ENCODE measurements around the gene DPYSL5.
"Not testable (repeated sequence)": the region's sequence is repeated elsewhere in the genome, so short reads cannot be mapped to it uniquely, and the experiment has no call there.

The DPYSL5 gene

DNA sequence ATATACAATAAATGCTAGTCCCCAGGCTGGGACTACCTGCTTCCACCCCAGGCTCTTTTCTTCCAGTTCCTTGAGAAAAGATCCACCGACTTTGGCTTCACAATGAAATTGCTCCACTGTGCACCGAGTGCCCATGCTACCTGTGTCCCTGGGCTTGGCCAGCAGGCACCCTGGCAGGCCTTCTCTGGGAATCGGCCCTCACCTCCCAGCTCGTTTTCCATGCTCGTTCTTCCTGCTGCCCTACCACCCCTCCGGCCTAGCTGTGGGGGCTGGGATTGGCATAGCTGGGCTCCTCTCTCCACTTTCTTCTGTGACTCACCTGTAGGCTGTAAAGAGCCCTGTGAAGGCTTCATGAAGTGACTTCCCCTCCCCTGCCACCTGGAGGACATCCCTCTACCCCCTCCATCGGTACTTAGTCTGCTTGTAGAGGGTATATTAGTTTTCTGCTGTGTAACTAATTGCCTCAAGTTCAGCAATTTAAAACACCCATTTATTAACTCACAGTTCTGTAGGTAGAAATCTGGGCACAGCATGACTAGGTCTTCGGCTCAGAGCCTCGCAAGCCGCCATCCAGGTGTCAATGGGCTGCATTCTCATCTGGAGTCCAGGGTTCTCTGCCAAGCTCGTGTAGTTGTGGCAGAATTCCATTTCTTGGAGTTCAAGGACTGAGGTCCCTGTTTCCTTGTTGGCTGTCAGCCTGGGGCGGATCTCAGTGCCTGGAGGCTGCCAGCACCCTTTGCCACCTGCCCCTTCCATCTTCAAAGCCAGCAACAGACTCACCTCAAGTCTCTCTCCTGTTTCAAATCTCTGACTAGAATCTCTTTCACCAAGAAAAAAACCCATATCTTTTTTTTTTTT is 57.6 kb downstream of the DPYSL5 start:
- DNase-seq: no peak

DNA sequence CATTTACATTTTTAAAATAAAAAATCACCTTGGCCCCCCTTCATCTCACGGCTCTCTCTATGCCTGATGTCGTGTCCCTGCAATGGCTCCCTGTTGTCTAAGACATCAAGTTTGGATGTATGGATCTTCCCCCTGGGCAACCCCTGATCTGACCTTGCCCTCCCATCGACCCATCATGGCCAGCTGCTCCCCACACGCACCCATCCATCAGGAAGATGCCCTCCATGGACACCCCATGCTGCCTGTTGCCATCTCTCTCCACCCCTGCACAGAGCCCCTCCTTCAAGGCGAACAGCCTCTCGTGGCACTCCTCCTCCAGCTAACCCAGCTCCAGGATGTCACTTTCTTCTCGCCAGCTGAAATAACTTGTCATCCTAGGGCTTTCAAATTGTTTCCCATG is 59.5 kb downstream of the DPYSL5 start:
- no peak for DNase-seq

GRCh38 chr2:26910176-26910575 is 62.2 kb downstream of the DPYSL5 start:
- DNase-seq: no peak

DNA sequence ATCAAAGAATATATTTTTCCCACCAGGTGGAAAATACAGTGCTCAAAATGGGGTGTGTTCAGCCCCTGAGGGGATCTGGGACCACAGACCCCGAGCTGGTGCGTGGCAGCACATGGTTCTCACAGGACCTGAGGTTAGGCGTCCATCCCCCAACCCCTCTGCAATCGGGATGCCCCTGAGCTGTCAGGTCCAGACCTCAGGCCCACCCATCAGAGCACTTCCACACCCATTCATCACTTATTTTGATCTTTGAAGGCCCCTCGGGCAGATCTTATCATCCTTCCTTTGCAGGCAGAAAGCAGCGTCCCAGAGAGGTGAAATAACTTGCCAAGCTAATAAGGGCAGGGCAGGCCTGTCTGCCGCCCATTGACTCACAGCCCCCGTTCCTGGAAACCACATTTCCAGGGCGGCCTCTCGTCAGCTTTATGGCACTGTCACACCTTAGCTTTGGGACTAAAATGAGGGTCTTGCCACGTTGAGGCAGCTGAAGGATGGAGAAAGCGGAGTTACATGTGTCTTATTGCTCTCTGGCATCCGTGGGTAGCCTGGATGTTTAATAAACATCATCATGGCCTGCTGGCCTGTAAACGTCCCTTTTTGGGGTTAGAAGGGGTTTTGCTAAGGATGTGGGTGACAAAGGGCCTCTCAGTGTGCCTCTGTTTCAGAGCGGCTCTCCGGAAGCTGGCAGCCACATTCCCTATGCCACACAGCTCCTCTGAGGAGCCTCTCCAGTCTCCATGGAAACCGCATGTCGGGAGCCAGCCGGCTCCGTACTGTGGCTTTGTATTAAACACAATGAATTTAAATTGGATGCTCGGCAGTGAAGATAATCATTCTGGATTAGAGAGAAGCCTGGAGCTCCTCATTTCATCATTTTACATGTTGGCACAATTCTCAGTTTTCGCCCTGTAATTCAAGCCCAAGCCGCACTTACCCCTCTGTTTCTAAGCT is 64.3 kb downstream of the DPYSL5 start:
- peak; percentile 93 for DNase-seq

GRCh38 chr2:26913606-26913998 is 65.7 kb downstream of the DPYSL5 start:
- no peak for DNase-seq

DNA sequence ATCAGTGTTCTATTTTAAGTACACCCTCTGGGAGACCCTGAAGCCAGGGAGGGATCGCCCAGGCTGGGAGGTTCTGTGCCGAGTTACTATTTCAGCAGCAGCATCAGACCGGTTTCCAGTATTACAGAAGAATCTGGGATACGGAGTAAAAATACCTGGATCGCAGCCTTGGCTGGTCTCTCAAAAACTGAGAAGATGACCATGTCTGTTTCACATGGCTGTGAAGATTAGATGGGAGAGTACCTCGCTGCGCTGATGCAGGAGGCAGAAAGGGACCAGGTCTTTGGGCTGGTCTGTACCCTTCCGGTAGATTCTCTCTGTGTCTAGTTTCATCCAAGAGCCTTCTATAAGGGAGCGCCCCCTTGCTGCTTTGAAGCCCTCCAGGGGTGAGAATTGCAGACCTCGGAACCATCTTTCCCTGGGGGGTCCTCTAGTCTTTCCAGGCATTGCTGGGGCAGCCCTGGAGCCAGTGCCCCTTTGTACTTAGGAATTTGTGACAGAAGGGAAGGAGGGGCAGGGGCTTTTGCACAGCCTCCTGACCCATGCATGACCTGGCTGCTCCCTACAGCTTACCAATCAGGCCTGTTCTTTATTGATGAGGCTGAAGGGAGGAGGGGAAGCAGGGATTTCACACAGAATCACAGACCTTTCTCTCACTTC is 66.2 kb downstream of the DPYSL5 start:
- no peak for DNase-seq

GRCh38 chr2:26914659-26915310 is 66.9 kb downstream of the DPYSL5 start:
- DNase-seq: no peak

DNA sequence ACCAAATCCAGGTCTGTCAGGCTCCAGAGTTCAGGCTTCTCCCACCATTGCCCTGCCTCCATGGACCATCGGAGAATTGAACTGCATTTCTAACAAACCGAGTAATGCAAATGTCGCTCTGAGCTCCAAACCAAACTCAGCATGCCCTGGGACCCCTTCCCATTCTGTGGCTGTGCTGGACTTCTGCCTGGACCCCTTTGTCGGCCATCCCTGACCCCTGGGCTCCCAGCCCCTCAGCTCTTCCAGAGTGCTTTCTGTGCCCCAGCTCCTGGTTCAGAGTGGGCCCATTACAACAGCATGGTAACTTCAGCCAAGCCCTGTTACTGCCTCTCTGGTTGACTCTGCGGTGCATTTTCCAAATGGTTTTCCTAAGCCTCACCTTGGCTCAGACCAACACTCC is 67.4 kb downstream of the DPYSL5 start:
- DNase-seq: no peak

DNA sequence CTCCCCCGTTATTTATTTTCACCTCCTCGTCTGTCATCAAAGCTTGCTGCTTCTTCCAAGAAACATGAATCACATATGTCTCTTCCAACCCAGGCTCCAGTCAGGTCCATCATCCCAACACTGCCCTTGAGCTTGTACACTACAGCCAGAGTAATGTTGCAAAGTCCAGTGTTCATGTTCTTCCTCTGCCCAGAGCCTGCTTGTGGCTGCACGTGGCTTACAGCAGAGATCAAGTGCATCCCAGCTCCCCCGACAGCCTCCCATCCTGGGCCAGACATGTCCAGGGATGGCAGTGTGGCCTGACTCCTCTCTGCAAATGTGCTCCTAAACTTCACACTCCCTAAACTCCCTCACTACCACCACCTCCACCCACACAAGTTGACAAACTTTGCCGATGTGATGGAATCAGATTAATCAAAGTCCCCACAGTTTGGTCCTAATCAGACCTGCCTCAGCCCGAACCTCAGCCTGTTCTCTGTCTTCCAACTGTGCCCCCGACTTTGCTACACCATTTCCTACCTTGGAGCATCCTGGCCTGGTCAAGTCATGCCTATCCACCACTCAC is 68.3 kb downstream of the DPYSL5 start:
- no peak for DNase-seq

GRCh38 chr2:26917135-26917836 is 69.4 kb downstream of the DPYSL5 start:
- DNase-seq: no peak

DNA sequence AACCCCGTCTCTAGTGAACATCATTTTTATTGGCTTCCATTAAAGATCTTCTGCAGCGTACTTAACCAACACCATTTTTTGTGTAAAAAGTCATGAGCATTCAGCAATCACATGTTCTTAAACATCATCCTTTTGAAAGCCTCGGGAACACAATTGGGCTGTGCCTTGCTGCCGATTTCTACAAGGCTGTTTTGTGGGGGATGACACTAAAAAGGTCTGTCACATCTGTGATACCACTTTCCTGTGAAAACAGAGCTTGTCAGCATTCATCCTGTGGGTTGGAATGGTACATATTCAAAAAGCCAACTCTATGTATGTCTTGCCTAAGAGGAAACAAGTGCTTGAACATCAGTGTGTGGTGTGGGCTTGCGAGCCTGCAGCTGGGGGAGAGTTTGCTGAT is 73.4 kb downstream of the DPYSL5 start:
- DNase-seq: no peak

DNA sequence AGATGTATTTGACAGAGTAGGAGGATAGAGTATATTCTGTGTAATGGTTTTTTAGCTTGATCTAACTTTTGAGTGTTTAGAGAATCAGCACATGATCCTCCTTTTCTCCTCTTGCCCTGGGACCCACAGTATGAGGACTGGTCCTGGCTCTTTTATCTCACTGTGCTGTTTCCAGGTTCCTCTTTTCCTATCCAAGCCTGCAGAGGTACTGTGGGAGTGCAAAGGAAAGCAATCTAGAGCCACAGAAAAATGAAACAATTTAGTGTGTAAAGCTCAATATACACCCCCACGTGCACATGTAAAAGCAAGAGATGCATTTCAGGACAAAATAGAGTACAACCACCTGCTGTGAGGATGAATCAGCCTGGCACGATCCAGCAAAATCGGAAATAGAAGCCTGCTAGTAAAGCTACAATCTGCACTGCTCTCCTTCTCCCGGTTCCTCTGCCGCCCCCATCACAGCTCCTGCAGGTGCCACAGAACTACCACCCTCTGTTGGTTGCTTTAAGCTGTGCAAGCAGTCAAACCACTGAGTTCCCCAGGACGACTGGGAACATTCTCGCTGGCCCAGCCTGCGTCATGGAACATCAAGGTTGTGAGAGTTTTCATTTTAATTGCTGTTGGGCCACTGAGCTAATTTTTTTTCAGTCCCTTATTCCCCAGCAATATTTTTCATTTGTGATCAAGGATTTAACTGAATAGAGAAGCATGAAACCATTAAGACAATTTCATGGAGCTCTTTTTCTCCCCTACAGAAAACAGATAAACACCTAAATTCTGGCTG is 74.7 kb downstream of the DPYSL5 start:
- DNase-seq: peak; percentile 92

GRCh38 chr2:26923189-26923466 is 75.2 kb downstream of the DPYSL5 start:
- DNase-seq: not testable (repeated sequence)

GRCh38 chr2:26924731-26925099 is 76.8 kb downstream of the DPYSL5 start:
- no peak for DNase-seq

- no peak for DNase-seq
Observed at GRCh38 chr2:26925100-26925791, 77.3 kb downstream of the DPYSL5 start.

DNA sequence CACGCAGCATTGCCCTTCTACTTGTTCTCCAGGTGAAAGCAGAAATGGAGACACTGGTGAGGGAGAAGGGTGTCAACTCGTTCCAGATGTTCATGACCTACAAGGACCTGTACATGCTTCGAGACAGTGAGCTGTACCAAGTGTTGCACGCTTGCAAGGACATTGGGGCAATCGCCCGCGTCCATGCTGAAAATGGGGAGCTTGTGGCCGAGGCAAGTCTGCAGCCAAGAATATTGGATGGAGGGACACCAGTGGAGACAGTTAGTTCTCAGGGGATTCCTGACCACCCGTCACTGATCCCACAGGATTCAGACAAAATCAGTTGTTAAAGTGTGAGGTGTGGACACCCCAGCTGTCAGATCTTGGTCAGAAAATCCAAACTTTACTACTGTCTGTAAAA is 79.3 kb downstream of the DPYSL5 start:
- no peak for DNase-seq

DNA sequence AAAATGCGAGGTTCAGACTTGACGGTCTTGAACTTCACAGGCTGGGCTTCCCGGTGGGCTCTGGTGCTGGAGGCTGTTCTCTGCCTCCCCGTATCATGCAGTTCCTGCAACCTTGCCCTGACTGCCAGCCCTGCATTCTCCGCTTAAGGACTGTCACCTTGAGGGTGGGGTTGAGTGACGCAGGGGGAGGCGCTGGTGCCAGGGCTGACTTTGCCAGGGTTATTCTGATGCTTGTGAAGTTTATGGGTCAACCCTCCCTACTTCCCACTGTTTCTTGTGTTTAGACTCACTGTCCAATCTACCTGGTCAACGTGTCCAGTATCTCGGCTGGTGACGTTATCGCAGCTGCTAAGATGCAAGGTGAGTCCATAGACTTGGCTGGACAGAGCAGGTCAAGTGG is 85.0 kb downstream of the DPYSL5 start:
- no peak for DNase-seq

GRCh38 chr2:26933431-26934334 is 85.8 kb downstream of the DPYSL5 start:
- DNase-seq: no peak

- no peak for DNase-seq
Observed at GRCh38 chr2:26934335-26934724, 86.4 kb downstream of the DPYSL5 start.

DNA sequence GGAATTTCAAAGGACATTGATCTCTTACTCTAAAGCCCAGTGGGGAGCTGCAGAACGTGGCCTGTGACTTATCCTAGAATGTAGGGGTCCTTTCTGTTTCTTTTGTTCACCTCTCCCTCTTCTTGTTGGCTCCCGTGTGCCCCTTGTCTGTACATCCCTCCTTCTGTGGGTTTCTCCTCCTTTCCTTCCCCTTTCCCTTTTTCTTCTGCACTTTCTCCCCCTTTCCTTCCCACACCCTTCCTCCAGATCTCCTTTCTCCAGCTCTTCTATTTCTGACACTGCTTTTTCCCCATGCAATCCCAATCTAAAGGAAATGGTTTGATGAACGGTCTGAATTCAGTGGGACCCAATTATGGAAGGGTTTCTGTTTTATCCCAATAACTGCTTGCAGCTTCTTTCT is 87.1 kb downstream of the DPYSL5 start:
- DNase-seq: no peak

Data from NCI-H2227 treated with DMSO at 0.1 percent for 48 hours (cell line).